Left renal cortex interstitium (tissue), 4 donors: ENCODE results near the gene SCN7A. TPM values are rescaled to one million over a fixed set of nuclear protein-coding genes. Genes with fewer than 3 reads are reported as not detected.

Experiments used
- DNase-seq, 4 donors: peaks; one replicate each; pipeline ENCODE4 v3.0.0-alpha.2; 2013; ENCODE audit warnings: low read depth in 4 of 4, low spot score in 2 of 4, missing footprints in 1 of 4
- polyA plus RNA-seq, 4 donors: library from polyadenylated mRNA; unstranded; fragments of 120-200 nt; gene quantifications; one replicate each; pipeline ENCODE4 v1.2.1, GENCODE V29; 2013; ENCODE audit not compliant: insufficient read length in 4 of 4

The SCN7A gene
- polyA plus RNA-seq, 4 donors: 10.6 to 14.3 (median 11.8) TPM

DNA sequence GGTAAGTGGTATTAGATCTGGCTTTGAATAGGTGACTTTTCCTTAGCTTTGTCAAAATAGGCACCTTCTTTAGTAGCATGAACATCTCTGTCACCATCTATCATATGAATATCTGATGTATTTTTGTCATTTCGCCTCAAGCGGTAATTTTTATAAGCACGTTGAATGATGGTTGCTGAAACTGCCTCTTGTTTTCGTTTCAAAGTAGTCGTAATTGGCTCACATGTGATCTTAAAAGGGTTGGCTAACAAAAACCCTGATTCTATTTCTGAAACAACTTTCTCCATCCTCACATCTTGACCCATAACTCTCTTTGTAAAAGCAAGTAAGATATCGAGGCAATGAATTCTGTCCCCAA lies 88.5 kb downstream of the SCN7A start:
- DNase-seq: no peak

- DNase-seq: no peak
Observed at GRCh38 chr2:166404831-166405568, 89.0 kb downstream of the SCN7A start.

DNA sequence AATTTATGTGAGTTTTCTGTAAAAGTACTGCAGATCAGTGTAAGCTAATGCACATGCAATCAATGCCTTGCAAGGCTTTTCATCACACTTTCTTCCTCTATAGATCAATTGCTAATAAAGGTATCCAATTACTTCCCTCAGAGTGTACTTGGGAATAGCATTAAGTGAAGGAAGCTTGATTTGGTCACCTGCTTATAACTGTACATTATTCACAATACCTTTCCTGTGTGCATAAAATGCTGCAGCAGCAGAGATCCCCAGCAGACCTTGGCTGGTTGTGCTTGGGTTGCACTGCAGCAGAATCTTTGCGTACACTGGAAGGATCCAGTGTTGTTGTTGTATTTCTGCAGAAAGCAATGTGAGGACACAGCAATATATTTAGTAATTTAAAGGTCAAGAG lies 99.8 kb downstream of the SCN7A start:
- DNase-seq: no peak

DNA sequence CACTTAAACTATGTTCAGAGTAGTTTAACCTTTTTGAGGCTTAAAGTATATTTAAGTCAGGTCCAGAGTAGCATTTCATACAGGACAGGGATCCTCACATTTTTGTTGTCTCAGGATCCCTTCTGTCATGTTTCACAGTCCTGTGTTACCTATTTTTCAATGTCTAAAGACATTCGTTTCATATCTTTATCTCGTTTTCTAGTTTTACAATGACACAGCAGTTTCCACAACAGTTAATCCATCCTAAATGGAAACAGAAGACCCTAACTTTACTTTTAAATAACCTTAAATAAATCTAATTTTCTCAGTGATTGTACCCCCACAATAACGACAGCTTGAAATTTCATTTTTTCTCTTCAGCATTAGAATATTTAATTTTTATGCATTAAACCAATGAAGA lies 101.0 kb downstream of the SCN7A start:
- no peak for DNase-seq

- DNase-seq: no peak
Observed at GRCh38 chr2:166388481-166389070, 105.5 kb downstream of the SCN7A start.

DNA sequence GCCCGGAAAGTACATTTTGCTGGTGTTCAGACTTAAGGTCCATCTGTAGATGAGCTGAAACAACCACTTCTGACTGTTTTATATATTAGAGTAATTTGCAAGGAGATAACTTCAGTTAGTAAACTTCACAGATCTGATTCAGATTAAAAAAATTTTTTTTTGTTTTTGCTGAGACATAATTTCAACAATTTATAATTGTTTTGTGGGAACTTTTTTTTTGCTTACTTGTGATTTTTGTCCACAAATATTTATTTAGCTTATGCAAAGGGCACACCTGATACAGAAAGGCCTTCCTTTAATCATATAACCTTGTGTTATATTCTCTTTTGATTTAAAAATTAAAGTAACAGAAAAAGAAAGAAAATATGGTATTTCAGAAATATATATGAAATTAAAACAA lies 108.7 kb downstream of the SCN7A start:
- DNase-seq: no peak

DNA sequence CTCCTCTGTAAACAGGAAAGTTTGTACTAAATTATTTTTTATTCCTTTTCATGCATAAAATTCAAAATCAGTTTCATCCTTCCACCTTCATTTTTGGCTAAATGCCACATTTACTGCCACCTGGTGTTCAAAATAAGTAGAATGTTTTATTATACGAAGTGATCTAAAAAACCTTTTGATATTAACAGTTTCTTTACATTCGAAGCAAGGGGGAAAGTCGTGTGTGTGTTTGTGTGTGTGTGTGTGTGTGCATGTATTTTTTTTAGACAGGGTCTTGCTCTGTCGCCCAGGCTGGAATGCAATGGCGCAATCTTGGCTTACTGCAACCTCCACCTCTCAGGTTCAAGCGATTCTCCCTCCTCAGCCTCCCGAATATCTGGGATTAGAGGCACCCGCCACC lies 109.3 kb downstream of the SCN7A start:
- DNase-seq: no peak

- DNase-seq: no peak
Observed at GRCh38 chr2:166382448-166382847, 111.6 kb downstream of the SCN7A start.

- DNase-seq: no peak
Observed at GRCh38 chr2:166380615-166381014, 113.4 kb downstream of the SCN7A start.

DNA sequence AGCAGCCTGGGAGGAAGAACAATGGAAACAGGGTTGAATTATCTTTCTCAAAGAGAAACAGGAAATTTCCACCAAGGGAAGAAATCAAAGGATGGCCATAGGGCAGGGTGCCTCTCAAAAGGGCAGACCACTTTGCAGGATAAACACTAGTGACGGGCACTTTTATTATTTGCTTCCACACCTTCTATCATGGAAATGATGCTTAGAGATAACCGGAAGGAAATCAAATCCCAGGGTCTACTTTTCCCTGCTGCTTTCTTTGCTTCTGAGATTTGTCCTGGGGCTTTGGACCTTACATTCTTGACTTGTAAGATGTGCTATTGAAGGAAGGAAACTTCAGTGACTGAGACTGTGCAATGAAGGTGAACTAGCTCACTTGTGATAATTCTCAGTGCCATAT lies 117.2 kb downstream of the SCN7A start:
- DNase-seq: no peak

GRCh38 chr2:166376488-166376828 lies 117.6 kb downstream of the SCN7A start:
- DNase-seq: no peak

DNA sequence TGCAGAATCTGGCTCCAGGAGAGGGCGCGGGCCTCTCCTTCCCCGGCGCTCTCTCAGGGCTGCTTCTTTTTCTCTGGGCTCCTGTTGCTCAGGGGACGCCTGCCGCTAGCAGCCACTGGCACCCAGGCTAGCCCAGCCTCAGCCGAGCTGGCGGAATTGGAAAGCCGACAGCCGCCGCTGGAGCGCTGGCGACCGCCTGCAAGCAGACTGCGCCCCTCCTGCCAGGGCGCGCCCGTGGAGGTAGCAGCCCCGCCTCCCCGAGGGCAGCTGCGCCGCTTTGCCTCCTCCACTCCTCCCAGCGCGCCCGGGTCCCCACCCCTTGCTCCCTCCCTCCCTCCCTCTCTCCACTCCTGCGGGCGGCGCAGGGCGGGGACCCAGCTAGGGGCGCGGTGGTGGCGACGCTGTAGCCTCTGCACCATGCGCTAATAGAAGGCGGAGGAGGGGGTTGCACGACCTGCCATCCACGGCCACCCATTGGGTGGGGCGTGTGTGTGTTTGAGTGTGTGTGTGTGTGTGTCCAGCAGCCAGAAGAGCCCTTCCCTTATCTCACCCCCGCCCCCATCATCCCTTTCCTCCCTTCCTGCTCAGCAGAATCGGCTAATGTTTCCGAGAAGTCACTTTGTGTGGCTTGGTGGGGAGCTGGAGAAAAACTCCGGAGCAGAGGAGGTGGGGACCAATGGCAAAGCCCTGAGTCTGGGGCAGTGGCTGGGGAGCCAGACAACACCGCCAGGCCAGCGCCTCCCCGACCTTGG lies 118.1 kb downstream of the SCN7A start, which contains the start of gene SCN9A:
TSS of gene SCN9A (minus strand) at position 209 of the 752 bp plus-strand sequence. CDS start 64,188 bp downstream, outside the sequence.
- DNase-seq: peak; percentile 32 to 54 (median 46)

- DNase-seq: peak in 1 of 4 donors; percentile 37
Observed at GRCh38 chr2:166375195-166375735, 118.8 kb downstream of the SCN7A start.

- DNase-seq: peak in 1 of 4 donors; percentile 24
Observed at GRCh38 chr2:166373951-166374350, 120.1 kb downstream of the SCN7A start.

- DNase-seq: no peak
Observed at GRCh38 chr2:166373539-166373938, 120.5 kb downstream of the SCN7A start.

DNA sequence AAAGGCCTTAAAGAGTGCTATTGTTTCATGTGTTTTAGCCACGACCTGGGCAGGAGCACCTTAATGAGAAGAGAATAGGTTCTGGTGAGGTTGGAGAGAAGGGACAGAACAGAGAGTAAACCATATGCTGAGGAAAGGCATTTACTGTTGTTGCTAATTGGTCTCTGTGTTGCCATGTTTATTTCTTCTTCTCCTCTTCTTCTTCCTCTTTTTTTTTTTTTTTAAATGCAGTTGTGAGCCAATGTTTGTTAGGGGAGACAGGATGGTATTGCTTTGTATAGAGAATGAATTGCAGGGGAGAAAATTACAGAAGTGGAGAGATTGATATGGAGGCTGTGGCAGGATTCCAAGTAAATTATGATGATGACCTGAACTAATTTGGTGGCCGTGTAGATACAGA lies 120.9 kb downstream of the SCN7A start:
- no peak for DNase-seq

DNA sequence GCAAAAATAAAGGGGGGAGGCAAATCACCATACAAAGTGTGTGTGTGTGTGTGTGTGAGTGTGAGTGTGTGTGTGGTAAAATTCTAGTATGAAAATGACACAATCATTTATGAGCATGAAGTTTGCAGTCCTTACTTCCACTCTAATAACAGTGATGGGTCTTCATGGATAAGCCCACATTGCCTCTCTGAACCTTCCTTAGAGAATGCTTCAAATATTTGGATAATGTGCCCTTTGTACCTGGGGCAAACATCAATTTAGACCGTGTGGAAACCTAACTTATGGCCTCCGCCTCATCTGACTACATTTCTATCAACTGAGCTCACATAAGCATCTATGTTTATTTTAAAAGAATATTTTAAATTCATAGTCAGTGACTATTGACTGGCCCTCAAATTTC lies 122.0 kb downstream of the SCN7A start:
- no peak for DNase-seq

- no peak for DNase-seq
Observed at GRCh38 chr2:166365803-166366420, 128.1 kb downstream of the SCN7A start.

GRCh38 chr2:166365239-166365638 lies 128.8 kb downstream of the SCN7A start:
- DNase-seq: no peak

DNA sequence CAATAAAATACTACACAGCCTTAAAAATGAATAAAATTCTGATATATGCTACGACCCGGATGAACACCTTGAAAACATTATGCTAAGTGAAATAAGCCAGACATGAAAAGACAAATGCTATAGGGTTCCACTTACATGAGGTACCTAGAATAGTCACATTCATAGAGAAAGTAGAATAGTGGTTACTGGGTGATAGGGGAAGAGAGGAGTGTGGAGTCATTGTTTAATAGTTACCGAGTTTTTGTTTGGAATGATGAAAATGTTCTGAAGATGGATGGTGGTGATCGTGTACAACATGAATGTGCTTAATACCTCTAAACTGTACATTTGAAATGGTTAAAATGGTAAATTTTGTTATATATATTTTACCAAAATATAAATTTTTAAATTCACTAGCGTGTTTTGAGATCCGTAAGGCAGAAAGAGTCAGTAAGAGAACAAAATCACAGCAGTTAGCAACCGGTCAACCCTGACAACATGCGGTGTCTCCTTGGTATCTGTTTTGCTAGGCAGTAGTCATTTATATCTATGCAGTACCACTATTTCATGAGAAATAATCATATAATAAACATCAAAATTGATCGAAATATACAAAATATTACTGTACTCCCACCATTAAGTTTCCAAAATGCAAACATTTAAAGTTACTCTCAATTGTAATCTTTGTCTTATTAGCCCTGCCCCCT lies 129.4 kb downstream of the SCN7A start:
- no peak for DNase-seq
